ENCODE measurements around the gene UBE2U.

Gene UBE2U

DNA sequence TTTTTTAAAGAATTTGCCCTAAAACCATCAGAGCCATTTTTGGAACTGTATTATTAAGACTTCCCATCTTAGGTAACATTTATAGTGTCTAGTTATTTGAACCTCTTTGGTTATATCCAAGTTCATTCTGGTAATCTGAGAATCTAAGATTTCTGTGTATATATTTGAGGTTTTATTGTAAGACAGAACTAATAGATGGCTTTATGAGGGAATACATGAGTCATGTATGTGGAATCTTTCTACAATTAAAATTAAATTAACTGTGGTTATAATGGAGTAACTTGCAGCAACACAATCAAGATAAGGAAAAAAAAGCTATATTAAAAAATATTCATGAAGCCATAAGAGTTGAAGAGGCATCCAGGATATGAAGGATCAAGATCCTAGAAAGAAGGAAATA lies 92.1 kb downstream of the UBE2U start:
- FAIRE-seq, result no peak

DNA sequence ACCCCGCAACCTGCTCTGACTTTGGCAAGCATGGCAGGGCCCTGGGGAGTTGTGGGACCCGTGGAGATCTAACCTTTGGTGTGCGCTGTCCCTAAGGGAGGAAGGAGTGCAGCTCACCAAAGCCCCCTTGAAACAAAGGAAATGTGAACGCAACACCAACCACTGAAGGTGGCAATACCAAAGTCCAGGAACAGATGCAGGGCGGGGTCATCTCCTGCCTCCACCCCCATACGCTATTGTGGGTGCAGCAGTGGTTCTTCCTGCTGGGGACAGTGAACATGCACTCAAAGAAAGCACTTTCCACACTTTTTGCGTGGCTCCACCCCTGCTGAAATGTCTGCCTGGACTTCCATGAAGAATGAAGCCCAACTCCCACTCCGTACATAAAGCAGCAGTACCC lies 93.0 kb downstream of the UBE2U start:
- no peak for FAIRE-seq

GRCh38 chr1:64302194-64302593 lies 98.8 kb downstream of the UBE2U start:
- no peak for FAIRE-seq

GRCh38 chr1:64302971-64303370 lies 99.5 kb downstream of the UBE2U start:
- FAIRE-seq, result no peak

GRCh38 chr1:64304823-64305222 lies 101.4 kb downstream of the UBE2U start:
- no peak for FAIRE-seq

GRCh38 chr1:64308866-64309265 lies 105.4 kb downstream of the UBE2U start:
- FAIRE-seq, result no peak

DNA sequence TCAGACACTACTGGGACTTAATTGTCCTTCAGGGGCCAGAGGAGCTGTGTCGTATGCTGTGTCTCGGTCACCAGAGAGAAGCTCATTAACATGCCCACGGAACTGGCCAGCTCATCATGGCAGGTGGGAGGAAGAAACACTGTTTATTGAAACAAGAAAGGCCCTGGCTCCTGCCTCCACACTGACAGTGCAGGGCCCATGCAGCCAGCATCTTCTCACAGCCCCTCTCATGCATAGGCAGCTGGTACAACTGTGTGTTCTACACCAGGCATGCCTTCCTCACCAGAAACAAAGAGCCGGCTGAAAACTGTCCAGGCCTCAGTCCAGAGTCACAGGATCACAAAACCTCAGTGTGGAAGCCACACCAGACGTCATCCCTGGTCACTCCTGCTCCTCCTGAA lies 106.0 kb downstream of the UBE2U start:
- no peak for FAIRE-seq

DNA sequence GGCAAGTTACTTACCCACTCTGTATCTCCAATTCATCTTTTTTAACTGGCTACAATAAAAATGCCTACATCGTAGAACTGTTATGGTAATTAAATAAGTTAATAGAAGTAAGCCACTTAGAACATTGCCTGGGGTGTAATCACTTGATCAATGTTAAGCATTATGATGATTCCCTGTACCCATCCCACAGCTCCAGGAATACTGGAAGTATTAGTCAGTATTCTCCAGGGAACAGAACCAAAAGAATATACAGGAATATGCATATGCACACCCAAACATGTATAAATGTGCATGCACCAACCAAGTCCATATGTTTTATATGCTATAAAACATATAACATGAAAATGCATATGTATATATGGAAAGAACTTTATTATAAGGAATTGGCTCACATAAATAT lies 107.3 kb downstream of the UBE2U start:
- no peak for FAIRE-seq

DNA sequence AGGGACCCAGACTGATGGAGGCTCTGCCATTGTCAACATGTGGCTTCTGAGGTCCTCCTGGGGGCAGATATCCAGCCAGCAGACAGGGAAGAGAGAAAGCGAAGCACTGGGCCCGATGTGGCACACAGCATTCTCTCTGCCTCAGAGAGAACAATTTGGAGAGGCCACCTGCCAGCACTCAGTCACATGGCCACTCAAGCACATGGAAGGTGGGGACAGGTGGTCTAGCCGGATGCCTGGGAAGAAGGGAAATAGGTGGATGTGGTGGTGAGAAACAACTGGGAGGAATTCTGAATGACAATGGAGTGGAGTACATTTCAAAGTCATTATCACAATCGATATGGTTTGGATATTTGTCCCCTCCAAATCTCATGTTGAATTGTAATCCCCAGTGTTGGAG lies 109.0 kb downstream of the UBE2U start:
- no peak for FAIRE-seq

DNA sequence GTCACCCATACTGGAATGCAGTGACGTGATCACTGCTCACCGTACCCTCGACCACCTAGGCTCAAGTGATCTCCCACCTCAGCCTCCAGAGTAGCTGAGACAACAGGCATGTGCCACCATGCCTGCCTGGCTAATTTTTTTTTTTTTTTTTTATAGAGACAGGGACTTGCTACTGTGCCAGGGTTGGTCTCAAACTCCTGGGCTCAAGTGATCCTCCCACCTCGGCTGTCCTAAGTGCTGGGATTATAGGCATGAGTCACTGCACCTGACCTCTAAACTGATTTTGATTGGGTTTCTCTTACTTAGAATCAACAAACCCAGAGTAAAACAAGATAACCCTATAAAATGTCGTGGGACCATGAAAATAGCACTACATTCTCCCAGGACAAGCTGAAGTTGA lies 112.0 kb downstream of the UBE2U start:
- no peak for FAIRE-seq
